ENCODE data around the gene GALNT13.

DNA sequence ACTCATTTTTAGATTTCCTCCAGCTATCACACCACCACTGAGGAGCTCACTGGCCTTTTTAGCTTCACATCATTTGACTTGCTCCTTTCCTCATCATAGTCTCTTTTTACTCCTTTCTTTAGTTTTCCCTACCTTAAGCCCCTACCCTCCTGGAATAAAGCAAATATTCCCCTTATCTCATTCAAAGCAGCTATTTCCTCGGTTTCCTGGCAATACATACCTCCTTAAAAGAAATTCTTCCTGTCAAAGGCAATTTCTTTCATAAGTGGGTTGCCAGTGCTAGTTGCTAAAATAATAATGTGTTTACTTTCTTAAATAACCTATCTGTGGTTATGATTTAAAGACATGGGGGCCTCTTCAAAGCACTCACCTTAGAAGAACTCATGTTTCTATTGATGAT, 359.3 kb downstream of the GALNT13 start:
- TF ChIP-seq CTCF (IDR thresholded peaks at IDR 0.05; ENCODE audit: insufficient read depth, low read length, poor library complexity, severe bottlenecking) (no peak), EZH2phosphoT487 (conservative IDR thresholded peaks at IDR 0.05; ENCODE audit: low read length) (no peak)

All from SU-DHL-6 (cell line).